H1 (cell line): ENCODE measurements around the gene GNAS. TPM values are rescaled to one million over a fixed set of nuclear protein-coding genes. Genes with fewer than 3 reads are reported as not detected.

Experiments used
- CTCF ChIP-seq, 3 experiments: IDR thresholded peaks; 1 replicate in 2 of 3; 2 replicates in 1 of 3; pipeline versions ENCODE4 v1.5.1 to v1.6.1; 2011; ENCODE audit warnings: low read length in 3 of 3, mild to moderate bottlenecking in 3 of 3, inconsistent platforms in 2 of 3, low read depth in 1 of 3, moderate library complexity in 1 of 3; ENCODE audit not compliant: insufficient read depth in 1 of 3; ENCODE audit errors: control extremely low read depth in 1 of 3
- GTF2F1 ChIP-seq: IDR thresholded peaks from 2 replicates; pipeline ENCODE4 v1.6.1; 2012; ENCODE audit warnings: low read depth, low read length, improper control_type of control experiment, borderline replicate concordance
- HDAC6 ChIP-seq: IDR thresholded peaks from one replicate; pipeline ENCODE4 v1.7.1; 2012; ENCODE audit warnings: low read depth, mild to moderate bottlenecking, inconsistent platforms, low read length, moderate library complexity
- POLR2A ChIP-seq, 2 experiments: IDR thresholded peaks; 1 replicate in 1 of 2; 2 replicates in 1 of 2; pipeline ENCODE4 v1.6.1; 2011; ENCODE audit warnings: low read depth in 2 of 2, low read length in 2 of 2, mild to moderate bottlenecking in 2 of 2; ENCODE audit errors: control extremely low read depth in 1 of 2
- SAP30 ChIP-seq: fragments of 300-600 bp; sonication (generic); IDR thresholded peaks from 2 replicates; pipeline ENCODE4 v1.7.1; 2012; ENCODE audit warnings: low read length, moderate library complexity, mild to moderate bottlenecking, inconsistent platforms; ENCODE audit not compliant: insufficient read depth, insufficient replicate concordance
- SP2 ChIP-seq: IDR thresholded peaks from 2 replicates; pipeline ENCODE4 v1.6.1; 2012; ENCODE audit warnings: mild to moderate bottlenecking, low read length, inconsistent platforms
- YY1 ChIP-seq: IDR thresholded peaks from 2 replicates; pipeline ENCODE4 v1.6.1; 2011; ENCODE audit warnings: low read depth, mild to moderate bottlenecking, low read length
- polyA plus RNA-seq, 7 experiments: library from polyadenylated mRNA; depleted of rRNA in 3 of 7; stranded (reverse) in 5 of 7; unstranded in 2 of 7; fragments of >200 nt in 5 of 7; fragments of 200-250 nt in 2 of 7; gene quantifications; 1 replicate in 5 of 7; 2 replicates in 1 of 7; 4 replicates in 1 of 7; pipeline versions ENCODE4 v1.2.1 to v1.2.3, GENCODE V29; 2011 to 2013; ENCODE audit warnings: missing spikeins in 2 of 7, mixed read lengths in 2 of 7
- total RNA-seq: library from RNA; stranded (reverse); fragmentation: NEBNext Ultra II Directional; extraction: Animal tissue kit (Norgen Biotek cat#: 25700); gene quantifications from 2 replicates; pipeline ENCODE4 v1.2.1, GENCODE V29; 2021
- TF ChIP-seq, protein P1 (sequence below): fragments of 300-600 bp; sonication (generic); IDR thresholded peaks from 2 replicates; pipeline ENCODE4 v1.7.1; 2012; ENCODE audit warnings: low read length, moderate library complexity, mild to moderate bottlenecking, inconsistent platforms; ENCODE audit not compliant: insufficient replicate concordance

GNAS gene
- total and polyA plus RNA-seq, 2 of the 8 experiments (the other 6 are each of a cell fraction or from before 2014, with no cell fraction given): 989 to 1,613 TPM

DNA sequence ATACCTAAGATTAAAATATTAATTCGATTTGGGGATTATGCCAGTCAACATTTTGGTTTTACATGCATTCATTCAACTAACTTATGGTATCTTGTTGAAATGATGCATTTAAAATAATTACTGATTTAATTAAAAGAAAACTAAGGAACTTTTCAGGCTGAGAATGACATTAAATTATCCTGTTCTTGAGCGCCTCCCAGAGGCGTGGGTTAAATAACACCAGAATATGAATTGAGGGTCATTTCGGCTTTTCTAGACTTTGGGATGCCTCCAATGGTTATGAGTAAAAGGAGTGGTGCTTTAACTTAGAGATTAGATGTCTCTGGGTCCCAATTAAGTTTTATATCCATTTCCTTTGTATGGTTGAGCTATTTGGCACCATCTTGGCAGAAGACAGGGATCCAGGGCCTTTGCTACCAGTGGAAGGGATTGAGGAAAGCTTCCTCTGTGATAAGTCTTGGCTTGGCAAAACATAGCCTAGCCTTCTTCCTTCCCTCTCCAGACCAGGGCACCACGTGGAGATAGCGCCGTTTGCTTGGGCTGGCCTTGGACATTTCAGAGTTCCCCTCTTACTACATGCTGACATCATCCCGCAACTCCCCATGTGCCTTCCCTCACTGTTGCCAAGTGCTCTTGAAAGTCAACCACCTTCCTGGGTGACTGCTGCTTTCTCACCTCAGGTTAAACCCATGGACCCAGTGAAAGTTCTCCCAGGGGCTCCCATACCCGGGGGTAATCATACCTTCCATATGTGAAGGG is 28.7 kb downstream of the GNAS start (continued):
- TF ChIP-seq POLR2A (IDR thresholded peaks at IDR 0.05; ENCODE audit: control extremely low read depth in 1 of 2, low read depth in 2 of 2, low read length in 2 of 2) (no peak), HDAC6 (no peak), YY1 (no peak), GTF2F1 (no peak), SAP30 (no peak), CTCF (IDR thresholded peaks at IDR 0.05; ENCODE audit: control extremely low read depth in 1 of 3, insufficient read depth in 1 of 3, low read depth in 1 of 3, low read length in 3 of 3) (peak in 2 of 3 experiments; percentile 30 to 36; a peak in 2 of 4 replicates), SP2 (no peak)
- TF ChIP-seq, protein P1, sequence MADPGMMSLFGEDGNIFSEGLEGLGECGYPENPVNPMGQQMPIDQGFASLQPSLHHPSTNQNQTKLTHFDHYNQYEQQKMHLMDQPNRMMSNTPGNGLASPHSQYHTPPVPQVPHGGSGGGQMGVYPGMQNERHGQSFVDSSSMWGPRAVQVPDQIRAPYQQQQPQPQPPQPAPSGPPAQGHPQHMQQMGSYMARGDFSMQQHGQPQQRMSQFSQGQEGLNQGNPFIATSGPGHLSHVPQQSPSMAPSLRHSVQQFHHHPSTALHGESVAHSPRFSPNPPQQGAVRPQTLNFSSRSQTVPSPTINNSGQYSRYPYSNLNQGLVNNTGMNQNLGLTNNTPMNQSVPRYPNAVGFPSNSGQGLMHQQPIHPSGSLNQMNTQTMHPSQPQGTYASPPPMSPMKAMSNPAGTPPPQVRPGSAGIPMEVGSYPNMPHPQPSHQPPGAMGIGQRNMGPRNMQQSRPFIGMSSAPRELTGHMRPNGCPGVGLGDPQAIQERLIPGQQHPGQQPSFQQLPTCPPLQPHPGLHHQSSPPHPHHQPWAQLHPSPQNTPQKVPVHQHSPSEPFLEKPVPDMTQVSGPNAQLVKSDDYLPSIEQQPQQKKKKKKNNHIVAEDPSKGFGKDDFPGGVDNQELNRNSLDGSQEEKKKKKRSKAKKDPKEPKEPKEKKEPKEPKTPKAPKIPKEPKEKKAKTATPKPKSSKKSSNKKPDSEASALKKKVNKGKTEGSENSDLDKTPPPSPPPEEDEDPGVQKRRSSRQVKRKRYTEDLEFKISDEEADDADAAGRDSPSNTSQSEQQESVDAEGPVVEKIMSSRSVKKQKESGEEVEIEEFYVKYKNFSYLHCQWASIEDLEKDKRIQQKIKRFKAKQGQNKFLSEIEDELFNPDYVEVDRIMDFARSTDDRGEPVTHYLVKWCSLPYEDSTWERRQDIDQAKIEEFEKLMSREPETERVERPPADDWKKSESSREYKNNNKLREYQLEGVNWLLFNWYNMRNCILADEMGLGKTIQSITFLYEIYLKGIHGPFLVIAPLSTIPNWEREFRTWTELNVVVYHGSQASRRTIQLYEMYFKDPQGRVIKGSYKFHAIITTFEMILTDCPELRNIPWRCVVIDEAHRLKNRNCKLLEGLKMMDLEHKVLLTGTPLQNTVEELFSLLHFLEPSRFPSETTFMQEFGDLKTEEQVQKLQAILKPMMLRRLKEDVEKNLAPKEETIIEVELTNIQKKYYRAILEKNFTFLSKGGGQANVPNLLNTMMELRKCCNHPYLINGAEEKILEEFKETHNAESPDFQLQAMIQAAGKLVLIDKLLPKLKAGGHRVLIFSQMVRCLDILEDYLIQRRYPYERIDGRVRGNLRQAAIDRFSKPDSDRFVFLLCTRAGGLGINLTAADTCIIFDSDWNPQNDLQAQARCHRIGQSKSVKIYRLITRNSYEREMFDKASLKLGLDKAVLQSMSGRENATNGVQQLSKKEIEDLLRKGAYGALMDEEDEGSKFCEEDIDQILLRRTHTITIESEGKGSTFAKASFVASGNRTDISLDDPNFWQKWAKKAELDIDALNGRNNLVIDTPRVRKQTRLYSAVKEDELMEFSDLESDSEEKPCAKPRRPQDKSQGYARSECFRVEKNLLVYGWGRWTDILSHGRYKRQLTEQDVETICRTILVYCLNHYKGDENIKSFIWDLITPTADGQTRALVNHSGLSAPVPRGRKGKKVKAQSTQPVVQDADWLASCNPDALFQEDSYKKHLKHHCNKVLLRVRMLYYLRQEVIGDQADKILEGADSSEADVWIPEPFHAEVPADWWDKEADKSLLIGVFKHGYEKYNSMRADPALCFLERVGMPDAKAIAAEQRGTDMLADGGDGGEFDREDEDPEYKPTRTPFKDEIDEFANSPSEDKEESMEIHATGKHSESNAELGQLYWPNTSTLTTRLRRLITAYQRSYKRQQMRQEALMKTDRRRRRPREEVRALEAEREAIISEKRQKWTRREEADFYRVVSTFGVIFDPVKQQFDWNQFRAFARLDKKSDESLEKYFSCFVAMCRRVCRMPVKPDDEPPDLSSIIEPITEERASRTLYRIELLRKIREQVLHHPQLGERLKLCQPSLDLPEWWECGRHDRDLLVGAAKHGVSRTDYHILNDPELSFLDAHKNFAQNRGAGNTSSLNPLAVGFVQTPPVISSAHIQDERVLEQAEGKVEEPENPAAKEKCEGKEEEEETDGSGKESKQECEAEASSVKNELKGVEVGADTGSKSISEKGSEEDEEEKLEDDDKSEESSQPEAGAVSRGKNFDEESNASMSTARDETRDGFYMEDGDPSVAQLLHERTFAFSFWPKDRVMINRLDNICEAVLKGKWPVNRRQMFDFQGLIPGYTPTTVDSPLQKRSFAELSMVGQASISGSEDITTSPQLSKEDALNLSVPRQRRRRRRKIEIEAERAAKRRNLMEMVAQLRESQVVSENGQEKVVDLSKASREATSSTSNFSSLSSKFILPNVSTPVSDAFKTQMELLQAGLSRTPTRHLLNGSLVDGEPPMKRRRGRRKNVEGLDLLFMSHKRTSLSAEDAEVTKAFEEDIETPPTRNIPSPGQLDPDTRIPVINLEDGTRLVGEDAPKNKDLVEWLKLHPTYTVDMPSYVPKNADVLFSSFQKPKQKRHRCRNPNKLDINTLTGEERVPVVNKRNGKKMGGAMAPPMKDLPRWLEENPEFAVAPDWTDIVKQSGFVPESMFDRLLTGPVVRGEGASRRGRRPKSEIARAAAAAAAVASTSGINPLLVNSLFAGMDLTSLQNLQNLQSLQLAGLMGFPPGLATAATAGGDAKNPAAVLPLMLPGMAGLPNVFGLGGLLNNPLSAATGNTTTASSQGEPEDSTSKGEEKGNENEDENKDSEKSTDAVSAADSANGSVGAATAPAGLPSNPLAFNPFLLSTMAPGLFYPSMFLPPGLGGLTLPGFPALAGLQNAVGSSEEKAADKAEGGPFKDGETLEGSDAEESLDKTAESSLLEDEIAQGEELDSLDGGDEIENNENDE: no peak
